ENCODE data around the gene MYO9B.

- TF ChIP-seq EZH2 (IDR thresholded peaks at IDR 0.05; ENCODE audit: low read length, unreplicated experiment) (no peak), CTCF (conservative IDR thresholded peaks at IDR 0.05; ENCODE audit: low read depth, low read length) (no peak)
Observed at GRCh38 chr19:17164639-17165038, 89.1 kb downstream of the MYO9B start.
